Naive thymus-derived CD4-positive, alpha-beta T cell (primary cell): Measurements from ENCODE around the gene ATOH8. TPM values are rescaled to one million over a fixed set of nuclear protein-coding genes. Genes with fewer than 3 reads are reported as not detected.

Source experiments
- ATAC-seq: fragments of 150-1000 bp; cut with Tn5 transposase; 2 replicates; pipeline ENCODE4 v1.10.0; 2021; ENCODE audit warnings: mild to moderate bottlenecking, moderate library complexity
- CTCF ChIA-PET: fragments of 350-600 bp; sonication (Branson Sonifier 250); formaldehyde crosslinking; loops from one replicate; lab custom pipeline; 2021; ENCODE audit warnings: antibody characterized with exemption; lab: Charles Lee
- POLR2A ChIA-PET: fragments of 350-600 bp; sonication (Branson Sonifier 250); formaldehyde crosslinking; loops from one replicate; lab custom pipeline; 2021; ENCODE audit warnings: antibody characterized with exemption, inconsistent platforms; lab: Charles Lee
- DNase-seq, 9 donors: peaks; one replicate each; pipeline versions ENCODE4 v3.0.0 to v3.0.0-alpha.2; 2020 to 2022; ENCODE audit warnings: mixed read lengths in 1 of 9
- H3K27ac ChIP-seq: one replicate; pipeline ENCODE4 v1.7.0; 2013; ENCODE audit warnings: mild to moderate bottlenecking, low read depth, low read length, moderate library complexity
- H3K27me3 ChIP-seq, 2 donors: one replicate each; pipeline ENCODE4 v1.7.0; 2013; ENCODE audit warnings: low read length in 2 of 2, mild to moderate bottlenecking in 2 of 2, moderate library complexity in 2 of 2; ENCODE audit not compliant: control insufficient read depth in 2 of 2, insufficient read depth in 2 of 2
- H3K36me3 ChIP-seq, 3 experiments: 1 replicate in 2 of 3; 2 replicates in 1 of 3; pipeline ENCODE4 v1.7.0; 2013; ENCODE audit warnings: low read length in 3 of 3, mild to moderate bottlenecking in 3 of 3, moderate library complexity in 1 of 3; ENCODE audit not compliant: insufficient read depth in 3 of 3, control insufficient read depth in 2 of 3
- H3K4me1 ChIP-seq, 2 donors: one replicate each; pipeline ENCODE4 v1.7.0; 2013; ENCODE audit warnings: low read length in 2 of 2, mild to moderate bottlenecking in 2 of 2, moderate library complexity in 1 of 2; ENCODE audit not compliant: control insufficient read depth in 2 of 2, insufficient read depth in 2 of 2
- H3K4me3 ChIP-seq: 2 replicates; pipeline ENCODE4 v1.7.0; 2013; ENCODE audit warnings: mild to moderate bottlenecking, low read length
- H3K9me3 ChIP-seq, 3 experiments: 1 replicate in 2 of 3; 2 replicates in 1 of 3; pipeline ENCODE4 v1.7.0; 2013; ENCODE audit warnings: low read length in 3 of 3; ENCODE audit not compliant: control insufficient read depth in 2 of 3
- H3K27ac Mint-ChIP-seq, 9 donors: one replicate each; pipeline ENCODE4 v1.8.0; 2020 to 2022; ENCODE audit warnings: mixed read lengths in 9 of 9, mild to moderate bottlenecking in 8 of 9, moderate library complexity in 5 of 9, inconsistent platforms in 2 of 9
- H3K27me3 Mint-ChIP-seq, 5 donors: one replicate each; pipeline ENCODE4 v1.8.0; 2021 to 2022; ENCODE audit warnings: mixed read lengths in 5 of 5, mild to moderate bottlenecking in 1 of 5
- H3K36me3 Mint-ChIP-seq, 5 donors: one replicate each; pipeline ENCODE4 v1.8.0; 2020 to 2022; ENCODE audit warnings: mixed read lengths in 5 of 5, mild to moderate bottlenecking in 3 of 5, inconsistent platforms in 1 of 5
- H3K4me1 Mint-ChIP-seq, 7 donors: one replicate each; pipeline ENCODE4 v1.8.0; 2020 to 2022; ENCODE audit warnings: mixed read lengths in 7 of 7, mild to moderate bottlenecking in 3 of 7, inconsistent platforms in 1 of 7
- H3K4me3 Mint-ChIP-seq, 10 donors: one replicate each; pipeline ENCODE4 v1.8.0; 2020 to 2022; ENCODE audit warnings: mild to moderate bottlenecking in 10 of 10, mixed read lengths in 10 of 10, moderate library complexity in 6 of 10, inconsistent platforms in 2 of 10
- H3K9me3 Mint-ChIP-seq, 11 donors: one replicate each; pipeline ENCODE4 v1.8.0; 2020 to 2022; ENCODE audit warnings: mixed read lengths in 11 of 11, mild to moderate bottlenecking in 4 of 11, inconsistent platforms in 1 of 11, moderate library complexity in 1 of 11
- intact Hi-C, 2 donors: fragments of 100-400 bp; cut with micrococcal nuclease; formaldehyde crosslinking; loops; one replicate each; pipeline ENCODE4 v1.15.1; 2023
- polyA plus RNA-seq, 2 donors: library from polyadenylated mRNA; unstranded; fragments of 300-500 nt; fragmentation: Illumina TruSeq; gene quantifications; one replicate each; pipeline ENCODE4 v1.2.3, GENCODE V29; 2021
- total RNA-seq, 6 experiments: library from RNA in 5 of 6; stranded (reverse) in 5 of 6; gene quantifications; 1 replicate in 5 of 6; 2 replicates in 1 of 6; pipeline ENCODE4 v1.2.3 and lab custom pipeline; 2021 to 2026

ATOH8 gene
- total and polyA plus RNA-seq, 7 experiments from 2014 or later: 0.42 to 0.73 TPM; not detected in 5

DNA sequence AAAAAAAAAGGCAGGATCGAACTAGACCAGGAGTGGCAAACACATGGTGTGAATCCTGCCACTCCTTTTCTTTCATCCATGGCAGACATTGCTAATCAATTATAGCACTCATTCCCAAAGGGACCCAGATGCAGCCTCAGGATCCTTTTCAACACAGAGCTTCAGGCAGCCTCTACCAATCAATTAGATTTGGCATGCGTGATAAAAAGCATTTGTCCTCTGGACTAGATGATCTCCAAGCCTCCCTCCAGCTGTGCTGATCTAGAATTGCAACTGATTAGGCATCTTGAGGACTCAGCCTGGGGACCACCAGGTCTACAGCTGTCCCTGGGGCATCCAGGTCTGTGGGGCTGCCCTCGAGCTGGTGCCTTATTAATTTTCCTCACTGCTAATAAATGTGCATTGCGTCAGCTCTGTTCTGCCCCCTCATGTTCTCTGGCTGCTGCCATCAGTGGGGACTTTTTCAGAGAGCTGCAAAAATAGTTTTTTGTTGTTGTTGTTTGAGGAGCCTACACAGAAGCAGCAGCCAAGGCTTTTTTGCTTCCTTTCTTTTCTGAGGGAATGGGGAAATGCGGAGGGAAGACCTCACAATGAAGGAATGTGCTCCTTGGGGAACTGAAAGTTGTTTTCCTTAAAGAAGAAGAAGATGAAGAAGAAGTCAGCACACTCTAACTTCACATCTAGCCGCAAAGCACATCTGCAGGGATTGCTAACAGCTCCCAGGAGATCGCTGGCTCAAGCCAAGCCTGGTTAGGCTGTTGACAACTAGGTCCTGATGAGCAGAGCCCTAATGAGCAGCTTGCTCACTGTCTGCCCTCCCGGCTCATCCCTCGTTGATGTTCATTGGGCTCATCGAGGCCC, 8.8 kb upstream of the ATOH8 start:
- H3K36me3 Mint-ChIP-seq: no peaks in the 10 kb centered on the region
- no peaks in the 10 kb centered on the region for H3K36me3 ChIP-seq
- no peaks in the 10 kb centered on the region for H3K9me3 Mint-ChIP-seq
- no peak overlapping the region for H3K4me3 Mint-ChIP-seq
- DNase-seq: no peak
- no peaks in the 10 kb centered on the region for H3K9me3 ChIP-seq
- CTCF ChIA-PET: no interaction called here
- peaks cover 0 to 8% (median 0%) of the 10 kb centered on the region in 7 donors for H3K4me1 Mint-ChIP-seq
- peaks cover 21 to 83% (median 40%) of the 10 kb centered on the region in 5 donors for H3K27me3 Mint-ChIP-seq
- no peak overlapping the region for H3K27ac Mint-ChIP-seq
- ATAC-seq: no peak
- H3K27me3 ChIP-seq: no peaks in the 10 kb centered on the region
- POLR2A ChIA-PET: no interaction called here
- no peak overlapping the region for H3K27ac ChIP-seq
- no peaks in the 10 kb centered on the region for H3K4me1 ChIP-seq
- intact Hi-C loops: no loop called here
- no peak overlapping the region for H3K4me3 ChIP-seq

GRCh38 chr2:85745619-85746018, 8.2 kb upstream of the ATOH8 start:
- Mint-ChIP-seq H3K4me1 (peaks cover 0 to 8% (median 0%) of the 10 kb centered on the region in 7 donors), H3K36me3 (no peaks in the 10 kb centered on the region), H3K4me3 (no peak overlapping the region), H3K9me3 (no peaks in the 10 kb centered on the region), H3K27me3 (peaks cover 28 to 87% (median 44%) of the 10 kb centered on the region in 5 donors), H3K27ac (no peak overlapping the region)
- ChIA-PET CTCF (no interaction called here), POLR2A (no interaction called here)
- H3K4me3 ChIP-seq: no peak overlapping the region
- DNase-seq: no peak
- no peak overlapping the region for H3K27ac ChIP-seq
- H3K27me3 ChIP-seq: peaks cover 0 to 4% of the 10 kb centered on the region in 2 donors
- no peak for ATAC-seq
- no peaks in the 10 kb centered on the region for H3K9me3 ChIP-seq
- no peaks in the 10 kb centered on the region for H3K4me1 ChIP-seq
- intact Hi-C loops: no loop called here
- H3K36me3 ChIP-seq: no peaks in the 10 kb centered on the region

GRCh38 chr2:85746321-85747004, 7.3 kb upstream of the ATOH8 start:
- no peak overlapping the region for H3K4me3 Mint-ChIP-seq
- no peak overlapping the region for H3K27ac Mint-ChIP-seq
- H3K36me3 Mint-ChIP-seq: no peaks in the 10 kb centered on the region
- POLR2A ChIA-PET: no interaction called here
- Histone ChIP-seq H3K27me3 (peaks cover 0 to 6% of the 10 kb centered on the region in 2 donors), H3K4me1 (no peaks in the 10 kb centered on the region), H3K27ac (no peak overlapping the region), H3K9me3 (no peaks in the 10 kb centered on the region), H3K36me3 (no peaks in the 10 kb centered on the region), H3K4me3 (no peak overlapping the region)
- DNase-seq (no peak), ATAC-seq (no peak)
- peaks cover 0 to 8% (median under 1%) of the 10 kb centered on the region in 7 donors for H3K4me1 Mint-ChIP-seq
- H3K27me3 Mint-ChIP-seq: peaks cover 35 to 90% (median 53%) of the 10 kb centered on the region in 5 donors
- intact Hi-C loops: no loop called here
- H3K9me3 Mint-ChIP-seq: no peaks in the 10 kb centered on the region
- CTCF ChIA-PET: no interaction called here

GRCh38 chr2:85747441-85747840, 6.3 kb upstream of the ATOH8 start:
- H3K36me3 Mint-ChIP-seq: no peaks in the 10 kb centered on the region
- H3K4me1 Mint-ChIP-seq: peaks cover 0 to 10% (median 4%) of the 10 kb centered on the region in 7 donors
- peaks cover 0 to 2% (median 0%) of the 10 kb centered on the region in 11 donors for H3K9me3 Mint-ChIP-seq
- Histone ChIP-seq H3K36me3 (no peaks in the 10 kb centered on the region), H3K4me3 (no peak overlapping the region), H3K9me3 (no peaks in the 10 kb centered on the region), H3K27me3 (peaks cover 0 to 6% of the 10 kb centered on the region in 2 donors), H3K27ac (no peak overlapping the region), H3K4me1 (no peaks in the 10 kb centered on the region)
- ATAC-seq (no peak), DNase-seq (no peak)
- H3K27me3 Mint-ChIP-seq: peaks cover 45 to 90% (median 53%) of the 10 kb centered on the region in 5 donors
- no peak overlapping the region for H3K4me3 Mint-ChIP-seq
- ChIA-PET CTCF (no interaction called here), POLR2A (no interaction called here)
- intact Hi-C loops: no loop called here
- H3K27ac Mint-ChIP-seq: no peak overlapping the region

DNA sequence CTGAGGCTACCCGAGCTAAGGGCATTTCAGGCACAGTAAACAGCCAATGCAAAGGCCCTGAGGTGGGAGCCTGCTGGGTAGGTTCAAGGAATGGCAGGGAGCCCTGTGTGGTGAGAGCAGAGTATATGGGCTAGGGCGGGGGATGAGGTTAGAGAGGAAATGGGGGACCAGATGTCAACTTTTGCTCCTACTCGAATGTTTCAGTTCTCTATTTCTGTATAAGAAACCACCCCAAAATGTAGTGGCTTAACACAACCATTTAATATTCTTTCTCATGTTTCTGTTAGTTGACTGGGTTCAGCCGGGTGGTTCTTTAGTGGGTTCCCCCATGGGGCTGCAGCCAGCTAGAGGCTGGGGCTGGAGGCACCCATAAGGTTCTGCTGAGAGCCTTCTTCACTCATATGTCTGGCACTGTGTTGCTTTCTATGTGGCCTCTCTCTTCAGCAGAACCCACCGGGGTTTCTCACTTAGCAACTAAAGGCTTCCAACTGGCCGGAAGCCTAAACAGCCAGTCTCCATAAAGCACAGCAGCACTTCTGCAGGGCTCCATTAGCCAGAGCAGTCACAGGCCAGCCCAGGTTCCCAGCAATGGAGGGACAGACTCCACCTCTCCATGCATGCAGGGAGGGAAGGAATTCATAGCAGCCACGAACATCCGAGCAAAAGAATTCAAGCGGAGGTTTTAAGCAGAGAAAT, 5.6 kb upstream of the ATOH8 start:
- Mint-ChIP-seq H3K36me3 (no peaks in the 10 kb centered on the region), H3K27me3 (peaks cover 47 to 91% (median 51%) of the 10 kb centered on the region in 5 donors), H3K9me3 (peaks cover 0 to 2% (median 0%) of the 10 kb centered on the region in 11 donors), H3K4me1 (peaks cover 0 to 7% (median 4%) of the 10 kb centered on the region in 7 donors), H3K27ac (no peak overlapping the region), H3K4me3 (no peak overlapping the region)
- no peak overlapping the region for H3K27ac ChIP-seq
- ATAC-seq (peak; percentile 15), DNase-seq (no peak)
- H3K9me3 ChIP-seq: no peaks in the 10 kb centered on the region
- H3K4me3 ChIP-seq: no peak overlapping the region
- H3K27me3 ChIP-seq: peaks cover 0 to 10% of the 10 kb centered on the region in 2 donors
- ChIA-PET POLR2A (no interaction called here), CTCF (no interaction called here)
- intact Hi-C loops: no loop called here
- H3K4me1 ChIP-seq: peaks cover 0 to 1% of the 10 kb centered on the region in 2 donors
- H3K36me3 ChIP-seq: no peaks in the 10 kb centered on the region

- Mint-ChIP-seq H3K27me3 (peaks cover 41 to 90% (median 44%) of the 10 kb centered on the region in 5 donors), H3K4me1 (peaks cover 0 to 9% (median 4%) of the 10 kb centered on the region in 7 donors), H3K27ac (no peak overlapping the region), H3K36me3 (no peaks in the 10 kb centered on the region), H3K9me3 (peaks cover 0 to 2% (median 0%) of the 10 kb centered on the region in 11 donors), H3K4me3 (no peak overlapping the region)
- peaks cover 0 to 4% of the 10 kb centered on the region in 2 donors for H3K4me1 ChIP-seq
- H3K27me3 ChIP-seq: peaks cover 0 to 13% of the 10 kb centered on the region in 2 donors
- ChIA-PET POLR2A (no interaction called here), CTCF (interaction anchor here (1.1 to 2.3 kb wide), 3 partner anchors 24 to 63 kb away, joined by 3 to 5 read pairs (median 3); no protein-coding TSS in a partner anchor)
- intact Hi-C loops: no loop called here
- H3K27ac ChIP-seq: no peak overlapping the region
- no peaks in the 10 kb centered on the region for H3K9me3 ChIP-seq
- H3K4me3 ChIP-seq: no peak overlapping the region
- no peaks in the 10 kb centered on the region for H3K36me3 ChIP-seq
- ATAC-seq (no peak), DNase-seq (no peak)
Measured at GRCh38 chr2:85748985-85749875, 4.6 kb upstream of the ATOH8 start.
